ENCODE data around the gene TFPI.

DNA sequence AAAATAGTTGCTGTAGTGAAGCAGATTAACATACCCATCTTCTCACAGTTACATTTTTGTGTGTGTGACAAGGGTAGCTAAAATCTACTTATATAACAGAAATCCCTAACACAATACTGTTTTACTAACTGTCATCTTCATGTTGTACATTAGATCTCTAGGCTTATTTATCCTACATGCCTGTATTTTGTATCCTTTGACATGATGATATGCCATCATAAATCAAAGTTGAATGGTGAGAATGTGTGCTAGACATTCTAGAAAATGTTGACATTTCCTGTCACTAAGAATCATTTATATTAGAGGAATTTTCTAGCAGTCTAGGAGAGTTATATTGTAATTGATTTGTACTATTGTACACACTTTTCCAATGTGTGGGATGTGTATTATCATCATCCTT is 84.7 kb downstream of the TFPI start:
- no peak for TF ChIP-seq CTCF (IDR thresholded peaks at IDR 0.05)
- TF ChIP-seq POLR2A (IDR thresholded peaks at IDR 0.05), result no peak

Measured in tibial nerve (tissue), 3 donors.